GM06990 (cell line): Measurements from ENCODE around the gene DNMT1.

Experiments
- DNase-seq: peaks from one replicate; pipeline ENCODE4 v3.0.0-alpha.2; 2011; ENCODE audit not compliant: insufficient read length; ENCODE audit errors: extremely low read depth
- H3K27me3 ChIP-seq: replicated peaks from 2 replicates; pipeline ENCODE4 v1.6.0; 2011; ENCODE audit warnings: low read length; ENCODE audit not compliant: control insufficient read depth, insufficient read depth
- H3K36me3 ChIP-seq: 2 replicates; pipeline ENCODE4 v1.5.1; 2011; ENCODE audit warnings: low read length; ENCODE audit not compliant: control insufficient read depth, insufficient read depth
- H3K4me3 ChIP-seq: replicated peaks from 2 replicates; pipeline ENCODE4 v1.5.1; 2011; ENCODE audit warnings: low read depth, mild to moderate bottlenecking, control low read depth, low read length
- TF ChIP-seq, protein P1 (sequence below): IDR thresholded peaks from 2 replicates; pipeline ENCODE4 v1.5.1; 2011; ENCODE audit warnings: low read length, control low read depth, mild to moderate bottlenecking, inconsistent platforms; ENCODE audit not compliant: insufficient read depth, poor library complexity, severe bottlenecking

The DNMT1 gene

DNA sequence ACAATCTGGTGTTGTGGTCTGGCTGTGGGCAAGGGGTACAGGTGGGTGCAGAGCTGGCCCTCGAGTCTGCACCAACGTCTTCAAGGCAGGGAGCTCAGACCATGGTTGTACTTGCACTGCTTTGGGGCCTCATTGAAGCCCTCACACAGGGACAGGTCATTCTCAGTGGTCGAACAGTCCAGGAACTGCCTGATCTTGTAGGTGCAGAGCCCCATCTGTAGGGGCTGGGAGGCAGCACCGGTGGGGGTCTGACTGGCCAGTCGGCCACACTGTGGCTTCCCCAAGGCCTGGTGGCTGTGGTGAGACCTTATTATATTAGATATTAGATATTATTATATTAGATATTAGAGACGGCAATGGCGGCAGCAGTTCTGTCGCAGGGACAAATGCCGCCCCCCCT lies 22.3 kb upstream of the DNMT1 start:
- DNase-seq: no peak
- TF ChIP-seq, protein P1, sequence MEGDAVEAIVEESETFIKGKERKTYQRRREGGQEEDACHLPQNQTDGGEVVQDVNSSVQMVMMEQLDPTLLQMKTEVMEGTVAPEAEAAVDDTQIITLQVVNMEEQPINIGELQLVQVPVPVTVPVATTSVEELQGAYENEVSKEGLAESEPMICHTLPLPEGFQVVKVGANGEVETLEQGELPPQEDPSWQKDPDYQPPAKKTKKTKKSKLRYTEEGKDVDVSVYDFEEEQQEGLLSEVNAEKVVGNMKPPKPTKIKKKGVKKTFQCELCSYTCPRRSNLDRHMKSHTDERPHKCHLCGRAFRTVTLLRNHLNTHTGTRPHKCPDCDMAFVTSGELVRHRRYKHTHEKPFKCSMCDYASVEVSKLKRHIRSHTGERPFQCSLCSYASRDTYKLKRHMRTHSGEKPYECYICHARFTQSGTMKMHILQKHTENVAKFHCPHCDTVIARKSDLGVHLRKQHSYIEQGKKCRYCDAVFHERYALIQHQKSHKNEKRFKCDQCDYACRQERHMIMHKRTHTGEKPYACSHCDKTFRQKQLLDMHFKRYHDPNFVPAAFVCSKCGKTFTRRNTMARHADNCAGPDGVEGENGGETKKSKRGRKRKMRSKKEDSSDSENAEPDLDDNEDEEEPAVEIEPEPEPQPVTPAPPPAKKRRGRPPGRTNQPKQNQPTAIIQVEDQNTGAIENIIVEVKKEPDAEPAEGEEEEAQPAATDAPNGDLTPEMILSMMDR: no peak
- no peaks in the 10 kb centered on the region; the same call in 1 of the 2 replicates for H3K36me3 ChIP-seq

DNA sequence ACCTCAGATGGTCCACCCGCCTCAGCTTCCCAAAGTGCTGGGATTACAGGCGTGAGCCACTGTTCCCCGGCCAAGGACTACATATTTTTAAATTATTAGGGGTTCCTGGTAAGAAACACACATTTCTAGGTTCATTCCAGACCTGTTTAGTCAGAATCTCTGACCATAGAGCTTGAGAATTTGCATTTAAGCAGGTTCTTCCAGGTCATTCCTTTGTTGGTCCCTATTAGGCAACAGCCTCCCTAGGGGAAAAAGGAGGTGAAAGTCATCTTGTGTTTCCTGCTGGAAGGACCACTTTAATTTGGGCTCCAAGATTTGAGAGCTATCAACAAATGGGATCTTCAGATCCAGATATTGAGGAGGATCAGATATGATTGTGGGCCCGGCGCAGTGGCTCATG lies 20.0 kb upstream of the DNMT1 start:
- Histone ChIP-seq H3K36me3 (no peaks in the 10 kb centered on the region; the same call in 1 of the 2 replicates), H3K4me3 (no peak overlapping the region), H3K27me3 (no peaks in the 10 kb centered on the region)
- DNase-seq: no peak
- TF ChIP-seq, protein P1: no peak

More for the DNA sequence above, 22.3 kb upstream of the DNMT1 start:
- no peaks in the 10 kb centered on the region for H3K27me3 ChIP-seq
- H3K4me3 ChIP-seq: no peak overlapping the region

DNA sequence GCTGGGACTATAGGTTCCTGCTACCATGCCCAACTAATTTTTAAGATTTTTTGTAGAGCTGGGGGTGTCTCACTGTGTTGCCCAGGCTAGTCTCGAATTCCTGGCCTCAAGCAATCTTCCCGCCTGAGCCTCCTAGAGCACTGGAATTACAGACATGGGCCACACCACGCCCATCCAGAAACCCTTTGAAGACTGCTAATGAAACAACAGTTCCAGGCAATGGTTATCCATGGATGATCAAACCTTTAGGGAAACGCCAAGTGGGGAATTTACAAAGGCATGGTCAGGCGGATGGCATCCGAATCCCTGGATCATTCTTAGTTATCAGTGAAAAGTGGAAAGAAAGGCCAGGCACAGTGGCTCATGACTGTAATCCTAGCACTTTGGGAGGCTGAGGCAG lies 16.9 kb upstream of the DNMT1 start:
- Histone ChIP-seq H3K36me3 (no peaks in the 10 kb centered on the region), H3K27me3 (no peaks in the 10 kb centered on the region), H3K4me3 (no peak overlapping the region)
- no peak for DNase-seq
- TF ChIP-seq, protein P1: no peak

DNA sequence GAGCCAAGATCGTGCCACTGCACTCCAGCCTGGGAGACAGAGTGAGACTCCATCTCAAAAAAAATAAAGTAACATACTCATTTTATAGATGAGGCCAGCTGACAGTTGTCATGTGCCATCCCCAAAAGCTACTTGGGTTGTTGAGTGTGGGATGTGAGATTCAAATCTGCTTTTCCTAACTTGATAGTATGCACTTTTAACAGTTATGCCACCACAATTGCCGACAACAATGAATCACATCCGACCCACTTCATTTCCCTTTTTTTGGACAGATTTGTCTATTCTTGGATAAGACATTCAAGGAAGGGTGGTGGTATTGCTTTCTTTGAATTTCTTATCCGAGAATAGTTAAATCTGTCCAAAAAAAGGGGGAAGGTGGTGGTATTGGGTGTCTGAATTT lies 16.3 kb upstream of the DNMT1 start:
- H3K4me3 ChIP-seq: no peak overlapping the region
- DNase-seq: no peak
- no peaks in the 10 kb centered on the region for H3K27me3 ChIP-seq
- H3K36me3 ChIP-seq: no peaks in the 10 kb centered on the region
- TF ChIP-seq, protein P1: no peak

DNA sequence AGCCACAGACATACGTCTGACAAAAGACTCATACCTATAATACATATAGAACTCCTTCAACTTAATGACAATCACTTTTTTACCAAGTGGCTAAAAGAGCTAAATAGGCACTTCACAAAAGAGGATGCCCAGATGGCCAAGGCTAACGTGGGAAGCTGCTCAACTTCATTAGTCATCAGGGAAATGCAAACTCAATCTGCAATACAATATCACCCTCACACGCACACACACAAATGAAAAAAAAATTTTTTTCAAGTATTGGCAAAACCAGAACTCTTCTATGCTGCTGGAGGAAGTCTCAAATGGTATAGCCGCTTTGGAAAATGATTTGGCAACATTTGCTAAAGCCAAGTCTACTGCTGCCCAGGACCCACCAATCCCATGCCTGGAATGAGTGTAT lies 14.6 kb upstream of the DNMT1 start:
- Histone ChIP-seq H3K36me3 (no peaks in the 10 kb centered on the region), H3K27me3 (no peaks in the 10 kb centered on the region), H3K4me3 (no peak overlapping the region)
- DNase-seq: no peak
- TF ChIP-seq, protein P1: no peak

DNA sequence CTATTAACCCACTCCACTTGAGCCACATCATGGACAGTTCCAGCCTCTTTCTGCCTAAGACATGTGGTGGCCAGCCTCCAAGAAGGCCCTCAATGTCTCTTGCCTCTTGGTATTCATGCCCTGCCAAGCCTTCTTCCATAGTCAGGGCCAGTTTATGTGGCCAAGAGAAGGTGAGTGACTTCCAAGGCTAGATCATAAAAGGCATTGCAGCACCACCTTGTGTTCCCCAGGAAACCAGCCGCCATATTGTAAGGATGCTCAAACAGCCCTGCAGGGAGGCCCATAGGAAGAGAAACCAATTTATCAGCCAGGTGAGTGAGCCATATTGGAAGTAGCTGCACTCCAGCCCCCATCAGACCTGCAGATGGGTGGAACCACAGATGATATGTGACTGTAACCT lies 12.3 kb upstream of the DNMT1 start:
- TF ChIP-seq, protein P1: no peak
- DNase-seq: no peak
- H3K36me3 ChIP-seq: no peaks in the 10 kb centered on the region
- H3K4me3 ChIP-seq: no peak overlapping the region
- no peaks in the 10 kb centered on the region for H3K27me3 ChIP-seq
